Islet of Langerhans (tissue), 1 donor: ENCODE data around the gene ARL15.
"Not testable (repeated sequence)": the region's sequence is repeated elsewhere in the genome, so short reads cannot be mapped to it uniquely, and the experiment has no call there.

Experiments
- FAIRE-seq: peaks from one replicate; lab custom pipeline; 2011; peaks lifted over from hg19 to GRCh38; lab: Jason Lieb, UNC

Gene ARL15

GRCh38 chr5:54088081-54088480 is 222.3 kb downstream of the ARL15 start:
- no peak for FAIRE-seq

- FAIRE-seq, result no peak
Observed at GRCh38 chr5:54087436-54087835, 222.9 kb downstream of the ARL15 start.

- FAIRE-seq, result no peak
Observed at GRCh38 chr5:54086191-54086590, 224.2 kb downstream of the ARL15 start.

GRCh38 chr5:54084696-54085095 is 225.7 kb downstream of the ARL15 start:
- FAIRE-seq, result no peak

GRCh38 chr5:54083851-54084250 is 226.5 kb downstream of the ARL15 start:
- FAIRE-seq, result no peak

- FAIRE-seq, result no peak
Observed at GRCh38 chr5:54083245-54083644, 227.1 kb downstream of the ARL15 start.

- no peak for FAIRE-seq
Observed at GRCh38 chr5:54081415-54081814, 229.0 kb downstream of the ARL15 start.

GRCh38 chr5:54080831-54081230 is 229.5 kb downstream of the ARL15 start:
- FAIRE-seq, result no peak

GRCh38 chr5:54073735-54074134 is 236.6 kb downstream of the ARL15 start:
- no peak for FAIRE-seq

GRCh38 chr5:54073131-54073530 is 237.2 kb downstream of the ARL15 start:
- FAIRE-seq, result no peak

- FAIRE-seq, result no peak
Observed at GRCh38 chr5:54066433-54066832, 243.9 kb downstream of the ARL15 start.

GRCh38 chr5:54063817-54064216 is 246.6 kb downstream of the ARL15 start:
- no peak for FAIRE-seq

GRCh38 chr5:54062958-54063357 is 247.4 kb downstream of the ARL15 start:
- FAIRE-seq, result no peak

- FAIRE-seq, result not testable (repeated sequence)
Observed at GRCh38 chr5:54060919-54061318, 249.5 kb downstream of the ARL15 start.

- no peak for FAIRE-seq
Observed at GRCh38 chr5:54049963-54050362, 260.4 kb downstream of the ARL15 start.

GRCh38 chr5:54049144-54049543 is 261.2 kb downstream of the ARL15 start:
- FAIRE-seq, result no peak

GRCh38 chr5:54045077-54045792 is 265.1 kb downstream of the ARL15 start:
- peak; percentile 99 for FAIRE-seq

- not testable (repeated sequence) for FAIRE-seq
Observed at GRCh38 chr5:54044276-54044675, 266.1 kb downstream of the ARL15 start.

GRCh38 chr5:54040804-54041203 is 269.6 kb downstream of the ARL15 start:
- FAIRE-seq, result no peak

GRCh38 chr5:54040018-54040417 is 270.4 kb downstream of the ARL15 start:
- peak; percentile 5 for FAIRE-seq

- FAIRE-seq, result peak; percentile 74
Observed at GRCh38 chr5:54037205-54037604, 273.2 kb downstream of the ARL15 start.

- FAIRE-seq, result no peak
Observed at GRCh38 chr5:54030981-54031380, 279.4 kb downstream of the ARL15 start.

- FAIRE-seq, result peak; percentile 81
Observed at GRCh38 chr5:54024466-54024865, 285.9 kb downstream of the ARL15 start.

GRCh38 chr5:54022223-54022622 is 288.1 kb downstream of the ARL15 start:
- FAIRE-seq, result no peak
